Measurements from ENCODE around the gene TSC22D4.

Gene TSC22D4

GRCh38 chr7:100483090-100483721 lies 4.2 kb upstream of the TSC22D4 start (continued):
- TF ChIP-seq ZNF398 (tag by site-specific recombination; IDR thresholded peaks at IDR 0.05) = peak; percentile 39; the same call in 1 of the 2 replicates
- TF ChIP-seq ZNF366 (tag by site-specific recombination; conservative IDR thresholded peaks at IDR 0.05) = no peak
- TF ChIP-seq ZNF2 (tag by site-specific recombination; IDR thresholded peaks at IDR 0.05) = 0 out of 2 replicates have a peak, but pooled peaks have one; percentile 25
- TF ChIP-seq KLF7 (tag by site-specific recombination; IDR thresholded peaks at IDR 0.05; ENCODE audit: borderline replicate concordance) = peak; percentile 60; the same call in 1 of the 2 replicates
- TF ChIP-seq PRDM1 (tag by site-specific recombination; IDR thresholded peaks at IDR 0.05) = no peak
- peak; percentile 88; the same call in 1 of the 2 replicates for TF ChIP-seq ZBTB7A (tag by site-specific recombination; IDR thresholded peaks at IDR 0.05; ENCODE audit: low read depth)
- 0 out of 2 replicates have a peak, but pooled peaks have one; percentile 46 for TF ChIP-seq WT1 (tag by site-specific recombination; IDR thresholded peaks at IDR 0.05)
- TF ChIP-seq ZNF501 (tag by site-specific recombination; IDR thresholded peaks at IDR 0.05) = 0 out of 2 replicates have a peak, but pooled peaks have one; percentile 40
- TF ChIP-seq ZNF211 (tag by site-specific recombination; IDR thresholded peaks at IDR 0.05; ENCODE audit: low read depth) = no peak
- TF ChIP-seq KLF1 (tag by site-specific recombination; IDR thresholded peaks at IDR 0.05) = peak; percentile 90; the same call in 1 of the 2 replicates
- peak; percentile 90 for TF ChIP-seq ZSCAN30 (tag by site-specific recombination; IDR thresholded peaks at IDR 0.05)
- TF ChIP-seq OVOL3 (tag by site-specific recombination; IDR thresholded peaks at IDR 0.05) = no peak
- peak; percentile 86 for TF ChIP-seq ZBTB10 (tag by site-specific recombination; IDR thresholded peaks at IDR 0.05)
- TF ChIP-seq ZNF513 (tag by site-specific recombination; IDR thresholded peaks at IDR 0.05) = no peak; the same call in 1 of the 2 replicates
- TF ChIP-seq ZNF112 (tag by site-specific recombination; IDR thresholded peaks at IDR 0.05) = no peak
- TF ChIP-seq ZNF324 (tag by site-specific recombination; IDR thresholded peaks at IDR 0.05) = 0 out of 2 replicates have a peak, but pooled peaks have one; percentile 36
- no peak for TF ChIP-seq ZSCAN16 (tag by site-specific recombination; IDR thresholded peaks at IDR 0.05)
- TF ChIP-seq KLF10 (tag by site-specific recombination; IDR thresholded peaks at IDR 0.05) = peak; percentile 88
- TF ChIP-seq ZBTB44 (tag by site-specific recombination; IDR thresholded peaks at IDR 0.05) = peak; percentile 75
- no peak for TF ChIP-seq ZNF169 (tag by site-specific recombination; IDR thresholded peaks at IDR 0.05)
- TF ChIP-seq SALL2 (tag by site-specific recombination; IDR thresholded peaks at IDR 0.05; ENCODE audit: borderline replicate concordance) = no peak
- TF ChIP-seq ZBTB26 (tag by site-specific recombination; optimal IDR thresholded peaks at IDR 0.05) = peak; percentile 46
- TF ChIP-seq KLF8 (tag by site-specific recombination; IDR thresholded peaks at IDR 0.05) = peak; percentile 80; the same call in 1 of the 2 replicates
- TF ChIP-seq ZNF561 (tag by site-specific recombination; IDR thresholded peaks at IDR 0.05; ENCODE audit: borderline replicate concordance) = peak; percentile 69; the same call in 1 of the 2 replicates
- TF ChIP-seq ZBTB8A (tag by site-specific recombination; IDR thresholded peaks at IDR 0.05) = peak; percentile 94
- TF ChIP-seq BCL11B (tag by site-specific recombination; IDR thresholded peaks at IDR 0.05; ENCODE audit: low read depth) = peak; percentile 67; the same call in 1 of the 2 replicates
- peak; percentile 13; the same call in 1 of the 2 replicates for TF ChIP-seq PRDM4 (tag by site-specific recombination; IDR thresholded peaks at IDR 0.05)
- no peak for TF ChIP-seq REPIN1 (tag by site-specific recombination; IDR thresholded peaks at IDR 0.05; ENCODE audit: low read depth)
